NCI-H1930 (cell line): ENCODE data around the gene PCDHA1.
"Not testable (repeated sequence)": the region's sequence is repeated elsewhere in the genome, so short reads cannot be mapped to it uniquely, and the experiment has no call there.

ENCODE experiments used
- DNase-seq, 2 experiments: peaks; one replicate each; lab custom pipeline; 2025; lab: John Stamatoyannopoulos, UW

PCDHA1 gene

GRCh38 chr5:140808241-140808888 is 22.4 kb downstream of the PCDHA1 start:
- not testable (repeated sequence) for DNase-seq

DNA sequence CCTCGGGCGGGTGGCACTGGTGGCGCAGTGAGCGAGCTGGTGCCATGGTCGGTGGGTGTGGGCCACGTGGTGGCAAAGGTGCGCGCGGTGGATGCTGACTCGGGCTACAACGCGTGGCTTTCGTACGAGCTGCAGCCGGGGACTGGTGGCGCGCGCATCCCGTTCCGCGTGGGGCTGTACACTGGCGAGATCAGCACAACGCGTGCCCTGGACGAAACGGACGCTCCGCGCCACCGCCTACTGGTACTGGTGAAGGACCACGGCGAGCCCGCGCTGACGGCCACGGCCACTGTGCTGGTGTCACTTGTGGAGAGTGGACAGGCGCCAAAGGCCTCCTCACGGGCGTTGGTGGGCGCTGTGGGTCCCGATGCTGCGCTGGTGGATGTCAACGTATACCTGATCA is 22.9 kb downstream of the PCDHA1 start:
- DNase-seq, result no peak

GRCh38 chr5:140821375-140822280 is 35.7 kb downstream of the PCDHA1 start, which contains the start of gene PCDHA5:
Gene PCDHA5 (plus strand): TSS chr5:140821613.
- DNase-seq, result no peak

DNA sequence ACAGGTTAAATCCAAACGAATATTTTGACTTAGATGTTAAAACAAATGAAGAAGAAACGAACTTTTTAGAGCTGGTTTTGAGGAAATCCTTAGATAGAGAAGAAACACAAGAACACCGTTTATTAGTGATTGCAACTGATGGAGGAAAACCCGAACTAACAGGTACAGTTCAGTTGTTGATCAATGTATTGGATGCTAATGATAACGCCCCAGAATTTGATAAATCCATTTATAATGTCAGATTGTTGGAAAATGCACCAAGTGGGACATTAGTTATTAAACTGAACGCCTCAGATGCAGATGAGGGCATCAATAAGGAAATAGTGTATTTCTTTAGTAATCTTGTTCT is 36.3 kb downstream of the PCDHA1 start:
- no peak for DNase-seq

DNA sequence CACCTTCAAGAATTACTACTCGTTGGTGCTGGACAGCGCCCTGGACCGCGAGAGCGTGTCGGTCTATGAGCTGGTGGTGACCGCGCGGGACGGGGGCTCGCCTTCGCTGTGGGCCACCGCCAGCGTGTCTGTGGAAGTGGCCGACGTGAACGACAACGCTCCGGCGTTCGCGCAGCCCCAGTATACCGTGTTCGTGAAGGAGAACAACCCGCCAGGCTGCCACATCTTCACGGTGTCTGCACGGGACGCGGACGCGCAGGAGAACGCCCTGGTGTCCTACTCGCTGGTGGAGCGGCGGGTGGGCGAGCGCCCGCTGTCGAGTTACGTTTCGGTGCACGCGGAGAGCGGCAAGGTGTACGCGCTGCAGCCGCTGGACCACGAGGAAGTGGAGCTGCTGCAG is 37.0 kb downstream of the PCDHA1 start:
- not testable (repeated sequence) for DNase-seq

- DNase-seq, result no peak
These were observed 37.5 kb downstream of the PCDHA1 start for GRCh38 chr5:140823475-140823874.

- no peak for DNase-seq
These were observed 41.9 kb downstream of the PCDHA1 start, which contains the start of gene PCDHA6 for GRCh38 chr5:140827704-140828361. Gene PCDHA6 (plus strand): TSS chr5:140827960. CDS start chr5:140828092, 132 bp downstream.

DNA sequence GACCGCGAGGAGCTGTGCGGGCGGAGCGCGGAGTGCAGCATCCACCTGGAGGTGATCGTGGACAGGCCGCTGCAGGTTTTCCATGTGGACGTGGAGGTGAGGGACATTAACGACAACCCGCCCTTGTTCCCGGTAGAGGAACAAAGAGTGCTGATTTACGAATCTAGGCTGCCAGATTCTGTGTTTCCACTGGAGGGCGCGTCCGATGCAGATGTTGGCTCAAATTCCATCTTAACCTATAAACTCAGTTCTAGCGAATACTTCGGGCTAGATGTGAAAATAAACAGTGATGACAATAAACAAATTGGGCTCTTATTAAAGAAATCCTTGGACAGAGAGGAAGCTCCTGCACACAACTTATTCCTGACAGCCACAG is 42.4 kb downstream of the PCDHA1 start:
- DNase-seq, result no peak

GRCh38 chr5:140829511-140830501 is 43.9 kb downstream of the PCDHA1 start:
- not testable (repeated sequence) for DNase-seq

- DNase-seq, result no peak
These were observed 48.1 kb downstream of the PCDHA1 start, which contains the start of gene PCDHA7 for GRCh38 chr5:140833993-140834392. Gene PCDHA7 (plus strand): TSS chr5:140834269. CDS start chr5:140834384, 115 bp downstream.

- DNase-seq, result not testable (repeated sequence)
These were observed 48.6 kb downstream of the PCDHA1 start for GRCh38 chr5:140834439-140835008.

- DNase-seq, result no peak
These were observed 49.9 kb downstream of the PCDHA1 start for GRCh38 chr5:140835622-140836510.

DNA sequence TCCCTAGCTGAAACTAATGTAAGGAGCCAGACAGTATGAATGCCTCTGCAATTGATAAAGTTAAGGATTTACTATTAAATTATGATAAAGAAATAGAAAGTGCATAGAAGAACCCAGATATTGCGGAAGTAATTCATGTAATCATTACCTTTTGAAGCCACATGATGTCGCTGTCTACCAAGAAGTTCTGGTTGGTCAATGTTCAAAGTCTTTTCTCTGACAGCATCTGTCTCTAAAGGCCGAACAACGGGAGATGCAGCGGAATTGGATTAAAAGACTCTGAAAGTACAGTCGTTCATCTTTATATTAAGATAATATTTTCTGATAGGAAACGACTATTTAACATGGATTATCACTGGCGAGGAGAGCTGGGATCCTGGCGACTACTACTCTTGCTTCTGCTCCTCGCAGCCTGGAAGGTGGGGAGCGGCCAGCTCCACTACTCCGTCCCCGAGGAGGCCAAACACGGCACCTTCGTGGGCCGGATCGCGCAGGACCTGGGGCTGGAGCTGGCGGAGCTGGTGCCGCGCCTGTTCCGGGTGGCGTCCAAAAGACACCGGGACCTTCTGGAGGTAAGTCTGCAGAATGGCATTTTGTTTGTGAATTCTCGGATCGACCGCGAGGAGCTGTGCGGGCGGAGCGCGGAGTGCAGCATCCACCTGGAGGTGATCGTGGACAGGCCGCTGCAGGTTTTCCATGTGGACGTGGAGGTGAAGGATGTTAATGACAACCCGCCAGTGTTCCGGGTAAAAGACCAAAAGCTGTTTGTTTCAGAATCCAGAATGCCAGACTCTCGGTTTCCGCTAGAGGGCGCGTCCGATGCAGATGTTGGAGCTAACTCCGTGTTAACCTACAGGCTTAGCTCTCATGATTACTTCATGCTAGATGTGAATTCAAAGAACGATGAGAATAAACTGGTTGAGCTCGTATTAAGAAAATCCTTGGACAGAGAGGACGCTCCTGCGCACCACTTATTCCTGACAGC is 55.3 kb downstream of the PCDHA1 start, which contains the start of gene PCDHA8:
TSS of gene PCDHA8 (plus strand) at position 210 of the 985 bp plus-strand sequence. CDS start at position 345, 135 bp downstream.
- DNase-seq, result no peak

DNA sequence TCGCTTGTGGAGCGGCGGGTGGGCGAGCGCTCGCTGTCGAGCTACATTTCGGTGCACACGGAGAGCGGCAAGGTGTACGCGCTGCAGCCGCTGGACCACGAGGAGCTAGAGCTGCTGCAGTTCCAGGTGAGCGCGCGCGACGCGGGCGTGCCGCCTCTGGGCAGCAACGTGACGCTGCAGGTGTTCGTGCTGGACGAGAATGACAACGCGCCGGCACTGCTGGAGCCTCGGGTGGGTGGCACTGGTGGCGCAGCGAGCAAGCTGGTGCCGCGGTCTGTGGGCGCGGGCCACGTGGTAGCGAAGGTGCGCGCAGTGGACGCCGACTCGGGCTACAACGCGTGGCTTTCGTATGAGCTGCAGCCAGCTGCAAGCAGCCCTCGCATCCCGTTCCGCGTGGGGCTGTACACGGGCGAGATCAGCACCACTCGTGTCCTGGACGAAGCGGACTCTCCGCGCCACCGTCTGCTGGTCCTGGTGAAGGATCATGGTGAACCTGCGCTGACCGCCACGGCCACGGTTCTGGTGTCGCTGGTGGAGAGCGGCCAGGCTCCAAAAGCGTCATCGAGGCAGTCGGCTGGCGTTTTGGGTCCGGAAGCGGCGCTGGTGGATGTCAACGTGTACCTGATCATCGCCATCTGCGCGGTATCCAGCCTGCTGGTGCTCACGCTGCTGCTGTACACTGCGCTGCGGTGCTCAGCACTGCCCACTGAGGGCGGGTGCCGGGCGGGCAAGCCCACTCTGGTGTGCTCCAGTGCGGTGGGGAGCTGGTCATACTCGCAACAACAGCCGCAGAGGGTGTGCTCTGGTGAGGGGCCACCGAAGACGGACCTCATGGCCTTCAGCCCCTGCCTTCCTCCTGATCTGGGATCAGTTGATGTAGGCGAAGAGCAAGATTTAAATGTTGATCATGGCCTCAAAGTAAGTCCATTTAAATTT is 57.1 kb downstream of the PCDHA1 start:
- DNase-seq, result no peak

DNA sequence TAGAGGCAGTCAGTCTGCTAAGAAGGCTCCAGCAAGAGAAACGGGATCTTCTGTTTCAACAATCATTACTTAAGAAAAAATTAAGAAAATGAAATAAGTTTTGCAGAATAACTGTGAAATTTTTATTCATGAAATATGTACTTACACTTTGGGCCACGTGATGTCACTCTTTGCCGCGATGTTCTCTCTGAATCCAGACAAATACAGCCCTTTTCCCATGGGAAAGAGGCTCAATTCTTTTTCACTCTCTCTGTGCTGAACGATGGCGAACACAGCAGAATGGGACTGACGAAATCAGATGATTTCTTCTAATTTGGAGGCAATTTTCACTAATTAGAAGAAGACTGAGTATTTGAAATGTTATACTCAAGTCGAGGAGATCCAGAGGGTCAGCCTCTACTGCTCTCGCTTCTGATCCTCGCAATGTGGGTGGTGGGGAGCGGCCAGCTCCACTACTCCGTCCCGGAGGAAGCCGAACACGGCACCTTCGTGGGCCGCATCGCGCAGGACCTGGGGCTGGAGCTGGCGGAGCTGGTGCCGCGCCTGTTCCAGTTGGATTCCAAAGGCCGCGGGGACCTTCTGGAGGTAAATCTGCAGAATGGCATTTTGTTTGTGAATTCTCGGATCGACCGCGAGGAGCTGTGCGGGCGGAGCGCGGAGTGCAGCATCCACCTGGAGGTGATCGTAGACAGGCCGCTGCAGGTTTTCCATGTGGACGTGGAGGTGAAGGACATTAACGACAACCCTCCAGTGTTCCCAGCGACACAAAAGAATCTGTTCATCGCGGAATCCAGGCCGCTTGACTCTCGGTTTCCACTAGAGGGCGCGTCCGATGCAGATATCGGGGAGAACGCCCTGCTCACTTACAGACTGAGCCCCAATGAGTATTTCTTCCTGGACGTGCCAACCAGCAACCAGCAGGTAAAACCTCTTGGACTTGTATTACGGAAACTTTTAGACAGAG is 62.5 kb downstream of the PCDHA1 start, which contains the start of gene PCDHA9:
TSS of gene PCDHA9 (plus strand) at position 244 of the 964 bp plus-strand sequence. CDS start at position 358, 114 bp downstream.
- not testable (repeated sequence) for DNase-seq
